Hair follicle dermal papilla cell (primary cell): ENCODE measurements around the gene METTL6. TPM values are rescaled to one million over a fixed set of nuclear protein-coding genes. Genes with fewer than 3 reads are reported as not detected.

ENCODE experiments used
- small RNA-seq: library from RNA; depleted of rRNA; stranded (forward); fragments of <200 nt; gene quantifications from one replicate; pipeline ENCODE3, GENCODE V24; 2012
- total RNA-seq: library from RNA; depleted of rRNA; stranded (reverse); fragments of >200 nt; gene quantifications from 2 replicates; pipeline ENCODE4 v1.2.3, GENCODE V29; 2012

Gene METTL6
- 21.6 and 23.1 TPM in 2 replicates for total RNA-seq

DNA sequence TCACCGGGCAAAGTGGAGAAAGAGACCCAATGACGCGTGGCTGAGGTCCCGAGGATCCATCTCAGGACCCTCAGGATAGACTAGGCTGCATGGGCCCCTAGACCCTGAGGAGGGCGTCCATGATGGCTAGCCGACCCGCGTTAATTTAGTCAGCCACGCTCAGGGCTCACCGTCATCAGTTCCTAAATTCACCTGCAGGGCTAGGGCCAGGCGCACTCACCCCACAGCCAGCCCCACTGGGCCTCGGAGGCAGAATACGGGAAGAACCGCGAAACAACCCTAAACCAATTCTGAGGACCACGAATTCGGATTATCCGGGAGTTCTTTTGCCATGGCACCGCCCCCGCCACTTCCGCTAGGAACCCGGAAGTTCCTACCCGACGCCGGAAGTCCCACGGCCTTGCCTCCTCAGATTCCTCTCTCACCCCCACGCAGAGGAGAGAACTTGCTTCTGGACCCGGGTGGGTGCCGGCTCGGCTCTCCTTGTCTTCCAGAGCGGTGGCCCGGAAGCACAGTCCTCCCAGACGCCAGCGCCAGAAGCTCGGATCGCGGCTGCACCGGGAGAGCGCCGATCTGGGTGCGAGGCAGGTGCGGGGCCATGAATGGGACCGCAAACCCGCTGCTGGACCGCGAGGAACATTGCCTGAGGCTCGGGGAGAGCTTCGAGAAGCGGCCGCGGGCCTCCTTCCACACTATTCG, at the start of gene METTL6, which contains the start of gene EAF1:
Gene METTL6 (minus strand): TSS at position 363 of the 699 bp plus-strand sequence. CDS start 1,033 bp downstream, outside the sequence.
Gene EAF1 (plus strand): TSS at position 417 of the 699 bp plus-strand sequence. CDS start 182 bp downstream, at position 599.

Small RNAs within 50 kb of the gene (small RNA-seq; reads per million reads assigned to genes)
- gene HMGN2P7 (not detected), gene RNU6-1024P (not detected)

Other genes with a start within 250 kb of the METTL6 start
- gene CAPN7, start 221.3 kb downstream of the METTL6 start, total RNA-seq, result 39.3 and 60.7 TPM in 2 replicates
- gene SH3BP5, start 95.0 kb downstream of the METTL6 start, total RNA-seq, result 35.1 and 36.3 TPM in 2 replicates
- 21.1 and 26.3 TPM in 2 replicates for gene EAF1, start 54 bp upstream of the METTL6 start, total RNA-seq
- gene COLQ, start 94.2 kb upstream of the METTL6 start, total RNA-seq, result 0.61 and 0.81 TPM in 2 replicates
- gene HACL1, start 174.0 kb upstream of the METTL6 start, total RNA-seq, result 24.5 and 25.0 TPM in 2 replicates
- gene BTD, start 174.2 kb upstream of the METTL6 start, total RNA-seq, result 26.0 and 35.2 TPM in 2 replicates